GM23338 (cell line): ENCODE results near the gene RNASE7. TPM values are rescaled to one million over a fixed set of nuclear protein-coding genes. Genes with fewer than 3 reads are reported as not detected.

ENCODE experiments used
- ATAC-seq: fragments of 200-7000 bp; cut with Tn5 transposase; 3 replicates; pipeline ENCODE4 v1.9.1; 2020
- DNase-seq: peaks from one replicate; pipeline ENCODE4 v3.0.0-alpha.2; 2015; ENCODE audit warnings: low spot score
- H2AFZ ChIP-seq: fragments of 200-600 bp; sonication (generic); 2 replicates; pipeline ENCODE4 v1.8.0; 2016; ENCODE audit warnings: antibody characterized with exemption, mild to moderate bottlenecking, moderate library complexity
- H3F3A ChIP-seq: fragments of 200-600 bp; sonication (generic); replicated peaks from 2 replicates; pipeline ENCODE4 v1.8.0; 2017; ENCODE audit warnings: antibody characterized with exemption, mixed run types, low read depth
- H3K27ac ChIP-seq: fragments of 200-600 bp; sonication (generic); 2 replicates; pipeline ENCODE4 v1.6.1; 2016; ENCODE audit warnings: low read depth
- H3K27me3 ChIP-seq: fragments of 200-600 bp; sonication (generic); 2 replicates; pipeline ENCODE4 v1.8.0; 2016; ENCODE audit warnings: mild to moderate bottlenecking, mixed run types, moderate library complexity; ENCODE audit not compliant: insufficient read depth
- H3K36me3 ChIP-seq: fragments of 200-600 bp; sonication (generic); 2 replicates; pipeline ENCODE4 v1.8.0; 2016; ENCODE audit warnings: mild to moderate bottlenecking; ENCODE audit not compliant: insufficient read depth
- H3K4me1 ChIP-seq: fragments of 200-600 bp; sonication (generic); 2 replicates; pipeline ENCODE4 v1.8.0; 2016; ENCODE audit warnings: mild to moderate bottlenecking, moderate library complexity; ENCODE audit not compliant: insufficient read depth
- H3K4me2 ChIP-seq: fragments of 200-600 bp; sonication (generic); 2 replicates; pipeline ENCODE4 v1.7.1; 2017; ENCODE audit warnings: mixed run types
- H3K4me3 ChIP-seq: fragments of 200-600 bp; sonication (generic); 2 replicates; pipeline ENCODE4 v1.6.1; 2016; ENCODE audit warnings: mixed run types
- H3K79me2 ChIP-seq: fragments of 200-600 bp; sonication (generic); replicated peaks from 2 replicates; pipeline ENCODE4 v1.8.0; 2017; ENCODE audit warnings: mild to moderate bottlenecking; ENCODE audit not compliant: insufficient read depth
- H3K9me2 ChIP-seq: fragments of 200-600 bp; sonication (generic); 2 replicates; pipeline ENCODE4 v1.8.0; 2017; ENCODE audit not compliant: insufficient read depth
- H4K20me1 ChIP-seq: fragments of 200-600 bp; sonication (generic); replicated peaks from 2 replicates; pipeline ENCODE4 v1.8.0; 2017; ENCODE audit warnings: mild to moderate bottlenecking; ENCODE audit not compliant: insufficient read depth
- H3K27ac Mint-ChIP-seq: 2 replicates; pipeline ENCODE4 v1.8.0; 2020; ENCODE audit warnings: inconsistent platforms, mild to moderate bottlenecking, moderate library complexity, mixed read lengths
- H3K27me3 Mint-ChIP-seq: 3 replicates; pipeline ENCODE4 v1.8.0; 2022; ENCODE audit warnings: low read depth, mild to moderate bottlenecking, moderate library complexity, mixed read lengths, inconsistent platforms; ENCODE audit not compliant: insufficient read depth, poor library complexity
- H3K36me3 Mint-ChIP-seq: 3 replicates; pipeline ENCODE4 v1.8.0; 2021; ENCODE audit warnings: low read depth, mild to moderate bottlenecking, inconsistent platforms, moderate library complexity, mixed read lengths
- H3K4me1 Mint-ChIP-seq: 3 replicates; pipeline ENCODE4 v1.8.0; 2020; ENCODE audit warnings: mild to moderate bottlenecking, inconsistent platforms, mixed read lengths
- H3K4me3 Mint-ChIP-seq: 3 replicates; pipeline ENCODE4 v1.8.0; 2021; ENCODE audit warnings: moderate library complexity, mild to moderate bottlenecking, inconsistent platforms, mixed read lengths
- H3K9me3 Mint-ChIP-seq: 3 replicates; pipeline ENCODE4 v1.8.0; 2020; ENCODE audit warnings: moderate library complexity, mild to moderate bottlenecking, inconsistent platforms, mixed read lengths
- CREB1 ChIP-seq: fragments of 250-450 bp; sonication (Bioruptor Pico); IDR thresholded peaks from 2 replicates; pipeline ENCODE4 v1.5.0; 2020; ENCODE audit warnings: low read depth, mild to moderate bottlenecking, moderate library complexity
- CTCF ChIP-seq, 2 experiments: fragments of 200-600 bp in 1 of 2; sonication (generic) in 1 of 2; conservative IDR thresholded peaks; 2 replicates each; pipeline versions ENCODE4 v1.5.1 to v1.6.1; 2016 to 2017; ENCODE audit warnings: antibody characterized with exemption in 2 of 2, low read depth in 2 of 2, mild to moderate bottlenecking in 2 of 2, moderate library complexity in 1 of 2
- ETS1 ChIP-seq: IDR thresholded peaks from 2 replicates; pipeline ENCODE4 v1.6.1; 2016; ENCODE audit warnings: antibody characterized with exemption
- EZH2 ChIP-seq: fragments of 200-600 bp; sonication (generic); IDR thresholded peaks from one replicate; pipeline ENCODE4 v1.8.0; 2017; ENCODE audit warnings: antibody characterized with exemption, mild to moderate bottlenecking, low read depth; ENCODE audit not compliant: unreplicated experiment
- EZH2phosphoT487 ChIP-seq: fragments of 200-600 bp; sonication (generic); IDR thresholded peaks from one replicate; pipeline ENCODE4 v1.8.1; 2018; ENCODE audit warnings: antibody characterized with exemption; ENCODE audit not compliant: unreplicated experiment
- JUNB ChIP-seq: IDR thresholded peaks from one replicate; pipeline ENCODE4 v1.6.1; 2016; ENCODE audit warnings: antibody characterized with exemption; ENCODE audit not compliant: unreplicated experiment
- NANOG ChIP-seq: IDR thresholded peaks from 2 replicates; pipeline ENCODE4 v1.6.1; 2016; ENCODE audit warnings: antibody characterized with exemption, borderline replicate concordance
- POLR2AphosphoS5 ChIP-seq: IDR thresholded peaks from 2 replicates; pipeline ENCODE4 v1.6.1; 2016; ENCODE audit warnings: antibody characterized with exemption, low read depth
- REST ChIP-seq: IDR thresholded peaks from one replicate; pipeline ENCODE4 v1.6.1; 2018; ENCODE audit warnings: antibody characterized with exemption; ENCODE audit not compliant: unreplicated experiment
- STAT1 ChIP-seq: IDR thresholded peaks from one replicate; pipeline ENCODE4 v1.6.1; 2016; ENCODE audit warnings: antibody characterized with exemption; ENCODE audit not compliant: unreplicated experiment
- ZNF114 ChIP-seq: fragments of 250-450 bp; sonication (Bioruptor Pico); IDR thresholded peaks from 2 replicates; pipeline ENCODE4 v1.5.0; 2020; ENCODE audit warnings: mild to moderate bottlenecking, moderate library complexity
- ZNF331 ChIP-seq: fragments of 250-450 bp; sonication (Bioruptor Pico); IDR thresholded peaks from 2 replicates; pipeline ENCODE4 v1.5.0; 2020; ENCODE audit warnings: low read depth, mild to moderate bottlenecking, moderate library complexity
- ZNF462 ChIP-seq: fragments of 250-450 bp; sonication (Bioruptor Pico); IDR thresholded peaks from 2 replicates; pipeline ENCODE4 v1.5.0; 2020; ENCODE audit warnings: mild to moderate bottlenecking, moderate library complexity
- polyA plus RNA-seq: library from polyadenylated mRNA; unstranded; fragments of >200 nt; fragmentation: Nextera tagmentation; extraction: Ambion mirVana; gene quantifications from 2 replicates; pipeline ENCODE4 v1.2.1, GENCODE V29; 2016
- total RNA-seq: library from RNA; depleted of rRNA; stranded (reverse); fragments of >200 nt; shearing (Covaris generic); gene quantifications from 2 replicates; pipeline ENCODE4 v1.2.3, GENCODE V29; 2014

RNASE7 gene
- total and polyA plus RNA-seq, 2 experiments from 2014 or later, result not detected

- H3K4me1 ChIP-seq, result peaks cover 6% of the 10 kb centered on the region; the same call in 1 of the 2 replicates
- H3K27me3 Mint-ChIP-seq, result peaks cover 5% of the 10 kb centered on the region
- no peaks in the 10 kb centered on the region for H3K9me2 ChIP-seq
- ATAC-seq (no peak), DNase-seq (no peak)
- TF ChIP-seq REST, result no peak
- no peak for TF ChIP-seq ETS1
- TF ChIP-seq EZH2, result no peak
- TF ChIP-seq JUNB, result no peak
- TF ChIP-seq CREB1 (CRISPR knock-in tag), result no peak
- no peak for TF ChIP-seq ZNF114 (CRISPR knock-in tag)
- TF ChIP-seq ZNF331 (CRISPR knock-in tag), result no peak
- TF ChIP-seq NANOG, result no peak
- no peak for TF ChIP-seq POLR2AphosphoS5
- TF ChIP-seq STAT1, result no peak
- no peak for TF ChIP-seq EZH2phosphoT487
- TF ChIP-seq CTCF (conservative IDR thresholded peaks at IDR 0.05; ENCODE audit: low read depth in 2 of 2), result no peak
- TF ChIP-seq ZNF462, result no peak
- H3K4me3 ChIP-seq, result no peak overlapping the region
- no peaks in the 10 kb centered on the region for H3K36me3 ChIP-seq
- H3K27me3 ChIP-seq, result no peaks in the 10 kb centered on the region
- no peak overlapping the region for H2AFZ ChIP-seq
- H3K36me3 Mint-ChIP-seq, result no peaks in the 10 kb centered on the region
- no peak overlapping the region for H3K27ac ChIP-seq
- H3K4me3 Mint-ChIP-seq, result no peak overlapping the region
- H3K4me1 Mint-ChIP-seq, result peaks cover 10% of the 10 kb centered on the region; the same call in 2 of the 3 replicates
- no peaks in the 10 kb centered on the region for H3F3A ChIP-seq
- H4K20me1 ChIP-seq, result no peaks in the 10 kb centered on the region
- H3K9me3 Mint-ChIP-seq, result no peaks in the 10 kb centered on the region
- H3K4me2 ChIP-seq, result no peak overlapping the region
- H3K79me2 ChIP-seq, result no peaks in the 10 kb centered on the region
- no peak overlapping the region for H3K27ac Mint-ChIP-seq
These were observed 12.6 kb downstream of the RNASE7 start for GRCh38 chr14:21054768-21055145.
